Keratinocyte (primary cell): Measurements from ENCODE around the gene POLR2L. TPM values are rescaled to one million over a fixed set of nuclear protein-coding genes. Genes with fewer than 3 reads are reported as not detected.
A peak's percentile ranks its signal among the peaks of the same experiment; 100 is the strongest.

Experiments
- DNase-seq: peaks from one replicate; pipeline ENCODE4 v3.0.0-alpha.2; 2011; ENCODE audit warnings: low read depth, missing footprints, low spot score
- FAIRE-seq: peaks from 2 replicates; lab custom pipeline; 2011; peaks lifted over from hg19 to GRCh38; lab: Jason Lieb, UNC
- H2AFZ ChIP-seq: 2 replicates; pipeline ENCODE4 v1.6.0; 2012; ENCODE audit warnings: low read length, control low read depth, inconsistent platforms; ENCODE audit not compliant: control insufficient read depth
- H3K27ac ChIP-seq: 2 replicates; pipeline ENCODE4 v1.5.1; 2011; ENCODE audit warnings: low read length; ENCODE audit not compliant: control insufficient read depth, insufficient read depth
- H3K27me3 ChIP-seq: 3 replicates; pipeline ENCODE4 v1.6.0; 2011; ENCODE audit warnings: low read length; ENCODE audit not compliant: control insufficient read depth, insufficient read depth; ENCODE audit errors: extremely low read depth
- H3K36me3 ChIP-seq, 2 experiments: 2 replicates in 1 of 2; 3 replicates in 1 of 2; pipeline ENCODE4 v1.5.1; 2011; ENCODE audit warnings: low read length in 2 of 2, mild to moderate bottlenecking in 1 of 2; ENCODE audit not compliant: control insufficient read depth in 2 of 2, insufficient read depth in 2 of 2; ENCODE audit errors: extremely low read depth in 1 of 2
- H3K4me1 ChIP-seq: 3 replicates; pipeline ENCODE4 v1.5.1; 2011; ENCODE audit warnings: low read length; ENCODE audit not compliant: control insufficient read depth, insufficient read depth; ENCODE audit errors: extremely low read depth
- H3K4me2 ChIP-seq: 3 replicates; pipeline ENCODE4 v1.6.0; 2011; ENCODE audit warnings: low read depth, low read length; ENCODE audit not compliant: control insufficient read depth, insufficient read depth; ENCODE audit errors: extremely low read depth
- H3K4me3 ChIP-seq, 3 experiments: fragments of 200-600 bp in 1 of 3; sonication (generic) in 1 of 3; 2 replicates in 2 of 3; 3 replicates in 1 of 3; pipeline ENCODE4 v1.5.1; 2011 to 2016; ENCODE audit warnings: low read length in 3 of 3, mild to moderate bottlenecking in 3 of 3, control low read depth in 2 of 3, inconsistent platforms in 1 of 3, low read depth in 1 of 3, mixed read lengths in 1 of 3, mixed run types in 1 of 3, moderate library complexity in 1 of 3; ENCODE audit not compliant: control insufficient read depth in 2 of 3, insufficient read depth in 2 of 3; ENCODE audit errors: extremely low read depth in 1 of 3
- H3K79me2 ChIP-seq: 2 replicates; pipeline ENCODE4 v1.6.0; 2012; ENCODE audit warnings: low read length; ENCODE audit not compliant: control insufficient read depth, insufficient read depth
- H3K9ac ChIP-seq: 3 replicates; pipeline ENCODE4 v1.6.0; 2011; ENCODE audit warnings: low read length; ENCODE audit not compliant: control insufficient read depth, insufficient read depth; ENCODE audit errors: extremely low read depth
- H3K9me1 ChIP-seq: 3 replicates; pipeline ENCODE4 v1.6.0; 2011; ENCODE audit warnings: low read length; ENCODE audit not compliant: control insufficient read depth, insufficient read depth; ENCODE audit errors: extremely low read depth
- H3K9me3 ChIP-seq: 2 replicates; pipeline ENCODE4 v1.5.1; 2012; ENCODE audit warnings: low read depth, low read length; ENCODE audit not compliant: control insufficient read depth
- H4K20me1 ChIP-seq: 3 replicates; pipeline ENCODE4 v1.6.0; 2011; ENCODE audit warnings: low read length; ENCODE audit not compliant: control insufficient read depth, insufficient read depth; ENCODE audit errors: extremely low read depth
- EZH2 ChIP-seq: IDR thresholded peaks from one replicate; pipeline ENCODE4 v1.6.1; 2012; ENCODE audit warnings: inconsistent platforms, mild to moderate bottlenecking, low read length, moderate library complexity
- dilution Hi-C: fragments of 300-500 bp; cut with MboI; formaldehyde crosslinking; loops from one replicate; pipeline ENCODE4 v1.7.0; 2020; ENCODE audit warnings: low sequenced_read_pairs; ENCODE audit not compliant: extremely low pct_ligation_motif_present
- polyA plus RNA-seq, 5 experiments: library from polyadenylated mRNA; depleted of rRNA in 3 of 5; stranded (reverse) in 3 of 5; stranded (forward) in 1 of 5; unstranded in 1 of 5; fragments of >200 nt; gene quantifications; 1 replicate in 1 of 5; 2 replicates in 3 of 5; 3 replicates in 1 of 5; pipeline versions ENCODE4 v1.2.1 to v1.2.3, GENCODE V29; 2011 to 2012; ENCODE audit warnings: missing spikeins in 2 of 5, low read depth in 1 of 5, low replicate concordance in 1 of 5
- TF ChIP-seq, protein P1 (sequence below), 3 experiments: IDR thresholded peaks in 1 of 3; conservative IDR thresholded peaks in 1 of 3; optimal IDR thresholded peaks in 1 of 3; 2 replicates in 2 of 3; 3 replicates in 1 of 3; pipeline versions ENCODE3 to v1.5.1; 2011; ENCODE audit warnings: low read length in 3 of 3, mild to moderate bottlenecking in 3 of 3, moderate library complexity in 2 of 3, control low read depth in 1 of 3, inconsistent platforms in 1 of 3; ENCODE audit not compliant: insufficient read depth in 2 of 3; ENCODE audit errors: extremely low read depth in 1 of 3

POLR2L gene
- polyA plus RNA-seq, 1 donor (not counting 4 experiments of a cell fraction or from before 2014, with no cell fraction given), result 145 TPM

- Histone ChIP-seq H3K36me3 (peaks cover 11 to 13% of the 10 kb centered on the region in 2 experiments), H3K4me1 (peaks cover 17% of the 10 kb centered on the region), H3K79me2 (no peaks in the 10 kb centered on the region), H2AFZ (no peak overlapping the region), H3K9me3 (no peaks in the 10 kb centered on the region), H3K9me1 (no peaks in the 10 kb centered on the region), H3K27ac (peak overlapping the region; percentile 31), H3K9ac (peak overlapping the region; percentile 80), H3K4me2 (peak overlapping the region; percentile 96), H3K4me3 (peak overlapping the region; percentile 76 to 89 (median 84)), H3K27me3 (no peaks in the 10 kb centered on the region), H4K20me1 (no peaks in the 10 kb centered on the region)
- FAIRE-seq, result no peak
- no peak for DNase-seq
- dilution Hi-C loops, result no loop called here
- TF ChIP-seq EZH2, result no peak
- TF ChIP-seq, protein P1, sequence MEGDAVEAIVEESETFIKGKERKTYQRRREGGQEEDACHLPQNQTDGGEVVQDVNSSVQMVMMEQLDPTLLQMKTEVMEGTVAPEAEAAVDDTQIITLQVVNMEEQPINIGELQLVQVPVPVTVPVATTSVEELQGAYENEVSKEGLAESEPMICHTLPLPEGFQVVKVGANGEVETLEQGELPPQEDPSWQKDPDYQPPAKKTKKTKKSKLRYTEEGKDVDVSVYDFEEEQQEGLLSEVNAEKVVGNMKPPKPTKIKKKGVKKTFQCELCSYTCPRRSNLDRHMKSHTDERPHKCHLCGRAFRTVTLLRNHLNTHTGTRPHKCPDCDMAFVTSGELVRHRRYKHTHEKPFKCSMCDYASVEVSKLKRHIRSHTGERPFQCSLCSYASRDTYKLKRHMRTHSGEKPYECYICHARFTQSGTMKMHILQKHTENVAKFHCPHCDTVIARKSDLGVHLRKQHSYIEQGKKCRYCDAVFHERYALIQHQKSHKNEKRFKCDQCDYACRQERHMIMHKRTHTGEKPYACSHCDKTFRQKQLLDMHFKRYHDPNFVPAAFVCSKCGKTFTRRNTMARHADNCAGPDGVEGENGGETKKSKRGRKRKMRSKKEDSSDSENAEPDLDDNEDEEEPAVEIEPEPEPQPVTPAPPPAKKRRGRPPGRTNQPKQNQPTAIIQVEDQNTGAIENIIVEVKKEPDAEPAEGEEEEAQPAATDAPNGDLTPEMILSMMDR (optimal IDR thresholded peaks at IDR 0.05 in 1 of 3, IDR thresholded peaks at IDR 0.05 in 1 of 3, conservative IDR thresholded peaks at IDR 0.05 in 1 of 3; ENCODE audit: extremely low read depth in 1 of 3, insufficient read depth in 2 of 3, low read length in 3 of 3), result no peak
Measured at GRCh38 chr11:794766-795633, 47.3 kb downstream of the POLR2L start.

- H2AFZ ChIP-seq, result no peak overlapping the region
- TF ChIP-seq EZH2, result no peak
- TF ChIP-seq, protein P1 (optimal IDR thresholded peaks at IDR 0.05 in 1 of 3, IDR thresholded peaks at IDR 0.05 in 1 of 3, conservative IDR thresholded peaks at IDR 0.05 in 1 of 3; ENCODE audit: extremely low read depth in 1 of 3, insufficient read depth in 2 of 3, low read length in 3 of 3), result no peak
Measured at GRCh38 chr11:794013-794765, 48.1 kb downstream of the POLR2L start.

More at GRCh38 chr11:794013-794765, 48.1 kb downstream of the POLR2L start:
- H3K4me1 ChIP-seq, result peaks cover 17% of the 10 kb centered on the region
- dilution Hi-C loops, result no loop called here
- H3K9ac ChIP-seq, result no peak overlapping the region
- H3K36me3 ChIP-seq, result peaks cover 8 to 11% of the 10 kb centered on the region in 2 experiments
- DNase-seq (no peak), FAIRE-seq (no peak)
- peaks cover 2% of the 10 kb centered on the region for H3K27me3 ChIP-seq
- H3K9me3 ChIP-seq, result no peaks in the 10 kb centered on the region
- no peaks in the 10 kb centered on the region for H3K9me1 ChIP-seq
- no peak overlapping the region for H3K4me3 ChIP-seq
- H4K20me1 ChIP-seq, result no peaks in the 10 kb centered on the region
- peak overlapping the region; percentile 96 for H3K4me2 ChIP-seq
- no peaks in the 10 kb centered on the region for H3K79me2 ChIP-seq
- no peak overlapping the region for H3K27ac ChIP-seq
